ENCODE data around the gene METTL6.
"Not testable (repeated sequence)": the region's sequence is repeated elsewhere in the genome, so short reads cannot be mapped to it uniquely, and the experiment has no call there.

The METTL6 gene, protein sequence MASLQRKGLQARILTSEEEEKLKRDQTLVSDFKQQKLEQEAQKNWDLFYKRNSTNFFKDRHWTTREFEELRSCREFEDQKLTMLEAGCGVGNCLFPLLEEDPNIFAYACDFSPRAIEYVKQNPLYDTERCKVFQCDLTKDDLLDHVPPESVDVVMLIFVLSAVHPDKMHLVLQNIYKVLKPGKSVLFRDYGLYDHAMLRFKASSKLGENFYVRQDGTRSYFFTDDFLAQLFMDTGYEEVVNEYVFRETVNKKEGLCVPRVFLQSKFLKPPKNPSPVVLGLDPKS

GRCh38 chr3:15427182-15427880 lies at the start of gene METTL6, which contains the start of gene EAF1:
Gene METTL6, minus strand, starts transcription at chr3:15427544. Its CDS starts 1,033 bp downstream, at chr3:15426511.
Gene EAF1, plus strand, starts transcription at chr3:15427598. Its CDS starts 182 bp downstream, at chr3:15427780.
- DNase-seq, result peak; percentile 54 to 59

DNA sequence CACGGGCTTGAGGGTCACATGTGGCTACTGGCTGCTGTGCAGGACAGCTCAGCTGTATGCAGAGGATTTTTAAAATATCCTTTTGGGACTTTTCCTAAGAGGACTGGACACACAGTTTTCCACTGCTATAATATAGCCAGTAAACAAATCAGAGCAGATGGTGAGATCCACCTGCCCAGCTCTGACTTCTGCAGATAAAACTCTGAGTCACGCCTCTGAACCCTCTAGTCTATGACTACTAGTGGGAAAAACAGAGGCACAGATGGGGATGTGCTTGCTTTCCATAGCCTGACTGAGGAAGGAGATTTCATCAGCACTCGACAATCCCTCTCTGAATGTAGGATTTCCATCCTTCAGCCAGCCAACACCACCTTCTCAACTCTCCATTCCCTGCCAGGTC lies 49.0 kb upstream of the METTL6 start:
- no peak for DNase-seq

GRCh38 chr3:15475161-15475560 lies 47.8 kb upstream of the METTL6 start:
- no peak for DNase-seq

- no peak for DNase-seq
These were observed 44.5 kb upstream of the METTL6 start for GRCh38 chr3:15471861-15472260.

DNA sequence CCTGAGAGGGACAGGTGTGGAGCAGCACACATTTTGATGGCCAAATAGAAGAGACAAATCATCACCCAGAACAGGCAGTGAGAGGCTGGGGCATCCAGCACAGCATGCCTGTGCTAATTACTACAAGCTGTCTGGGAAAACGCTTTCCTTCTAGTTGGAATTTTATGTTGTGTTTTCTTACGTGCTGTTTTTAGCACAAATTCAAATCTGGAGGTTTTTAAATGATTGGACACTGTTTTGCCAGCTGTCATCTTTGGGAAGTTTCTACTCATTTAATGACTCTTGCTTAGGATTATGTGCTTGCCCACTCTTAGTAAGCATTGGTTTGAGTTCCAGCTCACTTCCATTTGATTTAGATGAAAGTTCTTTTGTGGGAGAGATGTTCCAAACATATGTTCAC lies 43.5 kb upstream of the METTL6 start:
- no peak for DNase-seq

DNA sequence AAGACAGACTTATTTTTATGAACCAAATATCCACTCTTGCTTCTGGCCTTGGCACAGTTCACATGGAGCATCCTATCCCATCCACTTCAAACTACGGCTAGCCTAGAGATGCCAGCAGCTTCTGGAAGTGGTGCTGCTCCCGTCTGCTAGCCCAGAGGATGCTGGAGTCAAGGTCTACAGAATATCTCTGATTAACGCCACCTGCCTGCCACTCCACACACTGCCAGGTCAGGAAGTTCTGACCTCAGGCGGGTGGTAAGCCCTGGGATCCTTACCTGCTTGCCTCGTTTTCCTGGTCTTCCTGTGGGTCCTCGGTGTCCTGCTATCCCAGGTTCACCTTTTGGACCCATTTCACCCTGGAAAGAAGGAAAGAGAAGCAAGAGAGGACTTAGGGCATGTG lies 42.9 kb upstream of the METTL6 start:
- DNase-seq, result no peak

GRCh38 chr3:15467227-15468181 lies 40.2 kb upstream of the METTL6 start:
- DNase-seq, result no peak

- no peak for DNase-seq
These were observed 38.7 kb upstream of the METTL6 start for GRCh38 chr3:15465876-15466585.

- no peak for DNase-seq
These were observed 35.1 kb upstream of the METTL6 start for GRCh38 chr3:15462451-15462850.

DNA sequence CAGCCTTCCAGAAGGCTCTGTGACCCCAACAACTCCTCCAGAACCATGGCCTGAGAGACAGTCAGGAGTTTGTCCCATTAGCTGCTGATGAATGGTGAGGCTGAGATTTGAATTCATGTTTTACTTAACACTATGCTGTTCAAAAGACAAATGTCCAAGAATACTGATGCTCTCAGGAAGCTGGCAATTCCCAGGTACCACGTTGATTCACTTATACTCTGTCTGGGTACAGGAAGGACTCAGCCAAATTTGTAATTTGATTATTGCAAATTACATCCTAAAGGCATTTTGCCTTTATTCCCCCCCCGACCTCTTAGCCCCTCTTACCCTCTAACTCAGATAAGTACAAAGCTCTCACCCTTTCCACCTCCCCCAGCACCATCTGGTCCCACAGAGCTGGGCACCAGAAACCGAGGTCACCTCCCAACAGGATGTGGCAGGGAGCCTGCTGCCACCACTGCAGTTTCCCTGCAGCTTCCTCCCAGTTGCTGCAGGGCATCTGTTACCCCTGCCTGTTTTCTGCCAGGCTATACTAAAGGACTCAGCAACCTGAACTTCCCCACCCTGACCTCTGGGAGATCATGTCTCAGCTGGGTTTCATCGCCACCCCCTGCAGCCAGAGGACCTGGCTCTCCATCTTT lies 33.7 kb upstream of the METTL6 start:
- DNase-seq, result peak; percentile 74 to 80

GRCh38 chr3:15458212-15458780 lies 31.0 kb upstream of the METTL6 start:
- DNase-seq, result peak; percentile 2 to 25

- DNase-seq, result not testable (repeated sequence)
These were observed 29.6 kb upstream of the METTL6 start for GRCh38 chr3:15456915-15457314.

DNA sequence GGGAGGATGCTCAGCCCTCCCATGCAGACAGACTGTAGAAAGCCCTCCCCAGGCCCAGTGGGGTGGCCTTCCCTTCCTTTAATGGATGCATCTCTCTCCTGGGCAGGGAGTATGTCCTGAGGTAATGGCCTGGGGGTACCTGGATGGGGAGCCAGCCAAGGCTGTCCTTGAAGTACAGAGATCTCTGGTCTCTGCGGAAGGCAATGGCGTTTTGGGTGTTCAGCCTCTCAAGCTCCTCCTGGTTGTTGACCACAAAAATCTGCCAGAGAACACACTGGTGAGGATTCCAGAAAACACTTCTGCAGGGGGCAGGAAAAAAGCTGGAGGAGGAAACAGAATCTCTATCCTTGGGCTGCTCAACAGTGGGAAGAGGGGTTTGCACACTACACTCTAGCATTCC lies 29.0 kb upstream of the METTL6 start:
- no peak for DNase-seq

- DNase-seq, result no peak
These were observed 28.4 kb upstream of the METTL6 start for GRCh38 chr3:15455756-15456155.

DNA sequence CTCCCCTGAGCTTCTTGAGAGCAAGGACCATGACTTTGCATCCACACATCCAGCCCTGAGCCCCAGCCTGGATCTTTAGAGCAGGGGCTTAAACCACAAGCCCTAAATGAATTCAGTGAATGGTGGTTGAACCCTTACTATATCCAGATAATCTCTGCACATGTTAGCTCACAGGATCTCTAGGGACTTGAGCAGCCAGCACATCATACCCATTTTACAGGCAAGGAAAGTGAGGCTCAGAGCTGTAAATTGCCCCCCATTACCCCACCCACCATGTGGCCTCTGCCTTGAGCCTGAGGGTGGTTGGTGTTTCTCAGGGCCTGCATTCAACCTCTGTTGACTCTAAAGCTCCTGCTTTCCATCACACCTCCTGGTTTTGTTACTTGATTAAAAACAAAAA lies 27.6 kb upstream of the METTL6 start:
- no peak for DNase-seq

DNA sequence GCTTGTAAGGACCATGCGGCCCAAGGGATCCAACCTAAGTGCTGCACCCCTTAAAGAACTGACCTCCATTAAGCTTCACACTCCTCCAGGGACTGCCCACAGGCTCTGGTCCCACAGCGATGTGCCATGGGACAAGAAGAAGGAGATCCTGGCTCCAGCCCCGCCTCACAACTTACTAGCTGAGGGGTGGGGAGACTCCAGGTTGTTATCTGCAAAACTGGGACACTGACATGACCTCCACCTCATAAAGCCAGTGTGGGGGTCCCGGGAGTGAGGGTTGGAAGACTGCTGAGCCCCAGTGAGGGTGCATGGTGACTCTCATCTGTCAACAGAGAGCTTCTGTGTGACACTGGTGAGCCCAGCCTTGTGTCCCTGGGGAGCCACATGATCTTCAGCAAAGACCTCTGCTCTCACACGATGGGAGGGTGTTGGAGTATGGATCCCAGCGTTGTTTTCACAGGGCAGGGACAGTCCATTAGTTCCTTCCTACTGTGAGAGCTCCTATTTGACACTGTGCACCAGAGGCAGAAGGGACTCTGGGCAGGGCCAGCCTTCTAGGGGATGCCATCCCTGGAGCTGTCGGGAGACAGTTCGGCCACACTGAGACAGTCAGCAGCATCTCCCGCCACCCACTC lies 26.8 kb upstream of the METTL6 start:
- DNase-seq, result no peak

GRCh38 chr3:15453501-15453900 lies 26.2 kb upstream of the METTL6 start:
- DNase-seq, result no peak

- no peak for DNase-seq
These were observed 25.6 kb upstream of the METTL6 start for GRCh38 chr3:15452961-15453360.

DNA sequence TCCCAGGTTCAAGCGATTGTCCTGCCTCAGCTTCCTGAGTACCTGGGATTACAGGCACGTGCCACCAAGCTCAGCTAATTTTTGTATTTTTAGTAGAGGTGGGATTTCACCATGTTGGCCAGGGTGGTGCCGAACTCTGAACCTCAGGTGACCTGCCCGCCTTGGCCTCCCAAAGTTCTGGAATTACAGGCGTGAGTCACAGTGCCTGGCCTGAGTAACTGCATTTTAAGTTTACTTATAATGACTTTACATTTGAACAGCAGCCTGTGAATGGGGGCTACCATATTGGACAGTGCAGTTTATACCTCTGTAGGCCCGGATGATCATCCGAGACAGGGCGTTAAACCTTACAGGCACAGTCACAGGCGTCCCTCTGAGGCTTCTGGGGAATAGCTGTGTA lies 24.8 kb upstream of the METTL6 start:
- DNase-seq, result no peak

GRCh38 chr3:15451216-15452113 lies 24.1 kb upstream of the METTL6 start:
- DNase-seq, result no peak

Data from AML-193 (cell line).